Brain microvascular endothelial cell (primary cell): ENCODE data around the gene TSPAN16.

Experiments used
- DNase-seq: peaks from one replicate; pipeline ENCODE4 v3.0.0-alpha.2; 2020
- H3K27ac ChIP-seq: fragments of 250-450 bp; sonication (Bioruptor Pico); 2 replicates; pipeline ENCODE4 v1.5.1; 2020; ENCODE audit warnings: mild to moderate bottlenecking, moderate library complexity
- H3K27me3 ChIP-seq: fragments of 250-450 bp; sonication (Bioruptor Pico); replicated peaks from 2 replicates; pipeline ENCODE4 v1.5.1; 2020; ENCODE audit warnings: mild to moderate bottlenecking
- H3K36me3 ChIP-seq: fragments of 250-450 bp; sonication (Bioruptor Pico); replicated peaks from 2 replicates; pipeline ENCODE4 v1.5.1; 2020; ENCODE audit warnings: mild to moderate bottlenecking
- H3K4me3 ChIP-seq: 2 replicates; pipeline ENCODE4 v1.5.1; 2011; ENCODE audit warnings: low read depth, mild to moderate bottlenecking, control low read depth, low read length, moderate library complexity
- CTCF ChIP-seq: IDR thresholded peaks from 2 replicates; pipeline ENCODE4 v1.5.1; 2011; ENCODE audit warnings: low read depth, mild to moderate bottlenecking, moderate library complexity, low read length, control low read depth, inconsistent platforms; ENCODE audit errors: missing control alignments
- in situ Hi-C: cut with HindIII; loops from 2 replicates; pipeline ENCODE4 v1.10.0; 2017; ENCODE audit warnings: low sequenced_read_pairs, low pct_ligation_motif_present

TSPAN16 gene

GRCh38 chr19:11265785-11266236 lies 30.1 kb upstream of the TSPAN16 start:
- Histone ChIP-seq H3K27me3 (no peaks in the 10 kb centered on the region), H3K4me3 (no peak overlapping the region), H3K36me3 (no peaks in the 10 kb centered on the region), H3K27ac (no peak overlapping the region)
- in situ Hi-C loops = no loop called here
- TF ChIP-seq CTCF = no peak
- DNase-seq = no peak

- Histone ChIP-seq H3K36me3 (no peaks in the 10 kb centered on the region), H3K27me3 (no peaks in the 10 kb centered on the region), H3K27ac (no peak overlapping the region), H3K4me3 (no peak overlapping the region)
- no peak for DNase-seq
- in situ Hi-C loops = no loop called here
- no peak for TF ChIP-seq CTCF
These were observed 28.5 kb upstream of the TSPAN16 start for GRCh38 chr19:11267316-11268085.

- in situ Hi-C loops = no loop called here
- Histone ChIP-seq H3K27ac (peak overlapping the region; percentile 66), H3K4me3 (no peak overlapping the region), H3K27me3 (no peaks in the 10 kb centered on the region), H3K36me3 (no peaks in the 10 kb centered on the region)
- peak; percentile 82 for DNase-seq
- no peak for TF ChIP-seq CTCF
These were observed 27.1 kb upstream of the TSPAN16 start for GRCh38 chr19:11268783-11269267.

- in situ Hi-C loops = no loop called here
- no peak overlapping the region for H3K4me3 ChIP-seq
- TF ChIP-seq CTCF = no peak
- DNase-seq = no peak
- H3K27ac ChIP-seq = peak overlapping the region; percentile 66
- no peaks in the 10 kb centered on the region for H3K36me3 ChIP-seq
- H3K27me3 ChIP-seq = no peaks in the 10 kb centered on the region
These were observed 26.6 kb upstream of the TSPAN16 start for GRCh38 chr19:11269408-11269807.

GRCh38 chr19:11273296-11273695 lies 22.7 kb upstream of the TSPAN16 start:
- Histone ChIP-seq H3K36me3 (no peaks in the 10 kb centered on the region), H3K27me3 (no peaks in the 10 kb centered on the region), H3K27ac (no peak overlapping the region), H3K4me3 (no peak overlapping the region)
- no peak for DNase-seq
- in situ Hi-C loops = no loop called here
- TF ChIP-seq CTCF = no peak

- H3K27me3 ChIP-seq = no peaks in the 10 kb centered on the region
- no peak overlapping the region for H3K4me3 ChIP-seq
- no peak overlapping the region for H3K27ac ChIP-seq
- TF ChIP-seq CTCF = no peak
- H3K36me3 ChIP-seq = no peaks in the 10 kb centered on the region
- DNase-seq = no peak
- in situ Hi-C loops = no loop called here
These were observed 22.0 kb upstream of the TSPAN16 start for GRCh38 chr19:11273989-11274388.
